Hepatocyte (in vitro differentiated cells): Measurements from ENCODE around the gene LHPP.

Experiments used
- EZH2 ChIP-seq: fragments of 200-600 bp; sonication (generic); IDR thresholded peaks from 2 replicates; pipeline ENCODE4 v1.6.1; 2016; ENCODE audit warnings: antibody characterized with exemption, mild to moderate bottlenecking, borderline replicate concordance
- TF ChIP-seq, protein P1 (sequence below): fragments of 200-600 bp; sonication (generic); IDR thresholded peaks from 2 replicates; pipeline ENCODE4 v1.5.1; 2016; ENCODE audit warnings: antibody characterized with exemption, mild to moderate bottlenecking; ENCODE audit not compliant: poor library complexity

DNA sequence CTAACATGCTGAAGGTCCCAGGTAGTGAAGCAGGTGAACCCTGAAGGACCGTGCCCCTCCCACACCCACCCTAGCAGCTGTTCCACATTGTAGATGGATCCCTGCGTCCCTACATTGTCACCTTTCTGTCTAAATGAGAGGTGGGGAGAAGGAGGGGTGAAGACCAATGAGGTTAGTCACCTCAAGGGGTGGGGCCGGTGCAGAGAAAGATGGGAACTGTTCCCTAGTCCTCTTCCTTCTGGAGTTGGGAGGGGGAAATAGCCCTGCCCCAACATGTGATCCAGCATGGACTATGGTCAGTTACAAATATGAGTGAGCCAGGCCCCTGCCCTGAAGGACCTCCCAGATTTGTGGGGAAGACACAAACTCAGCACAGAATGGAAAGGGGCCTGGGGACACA is 124.5 kb downstream of the LHPP start:
- TF ChIP-seq, protein P1, sequence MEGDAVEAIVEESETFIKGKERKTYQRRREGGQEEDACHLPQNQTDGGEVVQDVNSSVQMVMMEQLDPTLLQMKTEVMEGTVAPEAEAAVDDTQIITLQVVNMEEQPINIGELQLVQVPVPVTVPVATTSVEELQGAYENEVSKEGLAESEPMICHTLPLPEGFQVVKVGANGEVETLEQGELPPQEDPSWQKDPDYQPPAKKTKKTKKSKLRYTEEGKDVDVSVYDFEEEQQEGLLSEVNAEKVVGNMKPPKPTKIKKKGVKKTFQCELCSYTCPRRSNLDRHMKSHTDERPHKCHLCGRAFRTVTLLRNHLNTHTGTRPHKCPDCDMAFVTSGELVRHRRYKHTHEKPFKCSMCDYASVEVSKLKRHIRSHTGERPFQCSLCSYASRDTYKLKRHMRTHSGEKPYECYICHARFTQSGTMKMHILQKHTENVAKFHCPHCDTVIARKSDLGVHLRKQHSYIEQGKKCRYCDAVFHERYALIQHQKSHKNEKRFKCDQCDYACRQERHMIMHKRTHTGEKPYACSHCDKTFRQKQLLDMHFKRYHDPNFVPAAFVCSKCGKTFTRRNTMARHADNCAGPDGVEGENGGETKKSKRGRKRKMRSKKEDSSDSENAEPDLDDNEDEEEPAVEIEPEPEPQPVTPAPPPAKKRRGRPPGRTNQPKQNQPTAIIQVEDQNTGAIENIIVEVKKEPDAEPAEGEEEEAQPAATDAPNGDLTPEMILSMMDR, result no peak
- TF ChIP-seq EZH2, result no peak
